ENCODE measurements around the gene RNFT2.
"Not testable (repeated sequence)": the region's sequence is repeated elsewhere in the genome, so short reads cannot be mapped to it uniquely, and the experiment has no call there.

The RNFT2 gene

DNA sequence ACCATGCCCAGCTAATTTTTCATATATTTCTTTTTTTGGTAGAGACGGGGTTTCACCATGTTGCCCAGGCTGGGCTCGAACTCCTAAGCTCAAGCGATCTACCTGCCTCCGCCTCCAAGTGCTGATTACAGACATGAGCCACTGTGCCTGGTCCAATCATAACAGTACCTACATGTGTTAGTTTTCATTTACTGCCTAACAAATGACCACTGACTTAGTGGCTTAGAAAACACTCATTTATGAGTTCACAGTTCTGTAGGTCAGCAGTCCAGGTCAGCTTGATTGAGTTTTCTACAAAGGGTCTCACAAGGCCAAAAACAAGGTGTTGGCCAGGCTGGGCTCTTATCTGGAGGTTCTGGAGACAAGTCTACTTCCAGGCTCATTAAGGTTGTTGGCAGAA lies 60.6 kb downstream of the RNFT2 start:
- no peak for DNase-seq

DNA sequence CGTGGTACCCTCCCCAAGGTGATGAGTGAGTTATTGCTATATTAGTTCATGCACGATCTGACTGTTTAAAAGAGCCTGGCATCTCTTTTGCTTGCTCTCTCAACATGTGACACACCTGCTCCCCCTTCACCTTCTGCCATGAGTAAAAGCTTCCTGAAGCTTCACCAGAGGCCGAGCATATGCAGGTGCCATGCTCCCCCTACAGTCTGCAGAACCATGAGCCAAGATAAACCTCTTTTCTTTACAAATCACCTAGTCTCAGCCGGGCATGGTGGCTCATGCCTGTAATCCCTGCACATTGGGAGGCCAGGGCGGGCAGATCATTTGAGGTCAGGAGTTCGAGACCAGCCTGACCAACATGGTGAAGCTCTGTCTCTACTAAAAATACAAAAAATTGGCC lies 61.8 kb downstream of the RNFT2 start:
- DNase-seq, result no peak

DNA sequence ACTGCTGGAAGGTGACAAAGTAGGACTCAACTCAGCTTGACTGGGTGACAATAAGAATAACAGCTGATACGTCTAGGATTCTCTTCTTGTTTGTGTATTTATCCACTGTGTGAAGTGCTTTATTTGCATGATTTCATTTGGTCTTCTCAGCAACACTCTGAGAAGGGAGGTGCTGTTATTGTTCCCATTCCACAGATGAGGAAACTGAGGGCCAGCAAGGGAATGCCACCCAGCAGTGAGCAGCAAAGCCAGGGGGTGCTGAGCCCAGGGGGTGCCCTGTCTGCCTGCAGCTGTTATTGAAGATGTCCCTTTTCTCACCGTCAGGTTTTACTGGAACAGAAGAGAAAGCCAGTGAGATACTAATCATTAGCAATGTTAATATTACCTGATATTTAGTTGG lies 62.8 kb downstream of the RNFT2 start:
- no peak for DNase-seq

DNA sequence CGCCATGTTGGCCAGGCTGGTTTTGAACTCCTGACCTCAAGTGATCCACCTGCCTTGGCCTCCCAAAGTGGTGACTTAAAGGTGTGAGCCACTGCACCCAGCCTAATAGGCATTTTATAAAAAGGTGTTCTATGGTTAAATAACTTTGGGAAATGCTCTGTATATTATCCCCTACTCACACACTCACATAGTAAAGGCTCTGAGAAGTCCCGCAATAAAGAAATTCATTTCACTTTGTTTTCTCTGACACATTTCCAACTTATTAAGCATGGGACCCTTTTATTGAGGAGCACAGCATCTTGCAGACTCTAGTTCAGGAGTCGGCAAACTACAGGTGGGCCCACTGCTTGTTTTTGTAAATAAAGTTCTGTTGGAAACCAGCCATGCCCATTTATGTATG lies 63.9 kb downstream of the RNFT2 start:
- DNase-seq, result no peak

DNA sequence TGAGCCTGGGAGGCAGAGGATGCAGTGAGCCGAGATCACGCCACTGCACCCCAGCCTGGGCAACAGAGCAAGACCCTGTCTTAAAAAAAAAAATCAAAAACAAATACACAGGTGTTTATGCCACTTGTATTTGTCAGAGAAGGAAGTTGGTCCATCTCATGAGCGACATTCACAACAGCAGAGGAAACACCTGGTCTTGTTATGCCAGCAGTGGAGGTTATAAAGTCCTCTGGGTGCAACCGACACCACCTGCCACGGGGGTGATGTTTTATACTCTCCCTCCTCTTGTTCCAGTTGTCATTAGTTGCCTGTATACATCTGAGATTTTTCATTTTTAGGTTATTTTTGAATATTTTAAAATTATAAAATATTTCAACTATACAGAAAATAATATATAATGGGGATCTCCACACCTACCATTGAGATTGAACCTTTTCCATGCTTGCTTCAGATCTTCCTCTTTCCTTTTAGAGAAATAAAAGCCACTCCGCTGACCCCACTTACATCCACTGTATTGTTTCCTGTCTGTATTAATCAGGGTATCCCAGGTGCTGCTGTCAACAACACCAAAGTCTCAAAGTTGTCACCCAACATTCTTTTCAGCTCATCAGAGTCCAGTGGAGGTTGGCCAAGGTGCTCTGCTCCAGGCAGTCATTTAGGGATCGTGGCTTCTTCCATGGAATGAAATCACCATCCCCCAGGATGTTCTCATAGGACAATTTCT lies 65.1 kb downstream of the RNFT2 start:
- DNase-seq, result no peak

DNA sequence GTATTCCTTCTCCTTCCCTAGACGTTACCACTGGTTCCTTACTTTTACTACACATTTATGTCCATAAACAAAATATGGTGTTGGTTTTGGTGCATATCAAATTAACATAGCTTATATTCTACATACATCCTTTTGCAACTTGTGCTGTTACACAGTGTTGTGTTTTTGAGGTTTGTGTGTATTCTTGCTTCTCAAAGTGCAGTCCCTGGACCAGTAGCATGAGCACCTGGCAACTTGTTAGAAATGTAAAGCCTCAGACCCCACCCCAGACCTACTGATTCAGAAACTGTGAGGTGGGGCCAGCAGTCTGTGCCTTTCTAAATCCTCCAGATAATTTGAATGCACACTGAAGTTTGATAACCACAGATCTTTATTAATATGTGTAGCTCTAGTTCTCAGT lies 65.9 kb downstream of the RNFT2 start:
- no peak for DNase-seq

DNA sequence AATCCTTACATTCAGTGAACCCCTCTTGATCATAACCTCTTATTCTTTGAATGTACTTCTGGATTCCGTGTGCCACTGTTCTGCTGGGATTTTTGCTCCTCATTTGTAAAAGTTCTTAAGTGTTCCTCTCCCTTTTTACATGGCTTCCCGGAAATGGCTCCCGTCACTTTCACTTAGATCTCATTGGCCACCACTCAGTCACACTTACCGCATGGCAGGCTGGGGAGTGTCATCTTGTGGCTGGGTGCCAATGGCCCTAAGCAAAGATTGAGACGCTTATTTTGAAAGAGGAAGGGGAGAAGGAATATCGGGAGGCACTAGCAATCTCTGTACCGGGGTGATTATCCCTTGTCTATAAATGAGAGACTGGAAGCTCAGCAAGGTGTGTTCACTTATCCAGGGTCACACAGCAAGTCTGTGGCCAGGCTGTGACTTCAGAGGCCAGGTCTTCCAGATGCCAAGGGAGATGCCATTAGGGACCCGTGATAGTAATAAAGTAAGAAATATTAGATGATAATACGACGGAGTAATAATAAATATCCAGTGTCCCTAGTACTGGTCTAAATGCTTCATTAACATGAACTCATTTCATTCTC lies 68.8 kb downstream of the RNFT2 start:
- DNase-seq, result no peak

DNA sequence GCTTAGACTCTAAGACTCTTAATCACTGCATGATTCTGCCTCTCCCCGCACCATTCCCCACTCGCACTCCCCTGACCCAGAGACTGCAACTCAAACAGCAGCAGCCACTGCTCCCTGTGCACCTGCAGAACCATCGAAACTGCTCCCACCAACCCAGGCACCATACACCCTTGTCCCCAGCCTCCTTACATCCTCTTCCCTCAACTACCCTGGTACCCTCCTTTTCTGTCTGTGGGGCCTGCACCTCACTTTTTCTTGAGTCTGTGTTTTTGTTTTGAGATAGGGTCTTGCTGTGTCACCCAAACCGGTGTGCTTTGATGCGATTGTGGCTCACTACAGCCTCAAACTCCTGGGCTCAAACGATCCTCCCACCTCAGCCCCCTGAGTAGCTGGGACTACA lies 69.4 kb downstream of the RNFT2 start:
- DNase-seq, result no peak

DNA sequence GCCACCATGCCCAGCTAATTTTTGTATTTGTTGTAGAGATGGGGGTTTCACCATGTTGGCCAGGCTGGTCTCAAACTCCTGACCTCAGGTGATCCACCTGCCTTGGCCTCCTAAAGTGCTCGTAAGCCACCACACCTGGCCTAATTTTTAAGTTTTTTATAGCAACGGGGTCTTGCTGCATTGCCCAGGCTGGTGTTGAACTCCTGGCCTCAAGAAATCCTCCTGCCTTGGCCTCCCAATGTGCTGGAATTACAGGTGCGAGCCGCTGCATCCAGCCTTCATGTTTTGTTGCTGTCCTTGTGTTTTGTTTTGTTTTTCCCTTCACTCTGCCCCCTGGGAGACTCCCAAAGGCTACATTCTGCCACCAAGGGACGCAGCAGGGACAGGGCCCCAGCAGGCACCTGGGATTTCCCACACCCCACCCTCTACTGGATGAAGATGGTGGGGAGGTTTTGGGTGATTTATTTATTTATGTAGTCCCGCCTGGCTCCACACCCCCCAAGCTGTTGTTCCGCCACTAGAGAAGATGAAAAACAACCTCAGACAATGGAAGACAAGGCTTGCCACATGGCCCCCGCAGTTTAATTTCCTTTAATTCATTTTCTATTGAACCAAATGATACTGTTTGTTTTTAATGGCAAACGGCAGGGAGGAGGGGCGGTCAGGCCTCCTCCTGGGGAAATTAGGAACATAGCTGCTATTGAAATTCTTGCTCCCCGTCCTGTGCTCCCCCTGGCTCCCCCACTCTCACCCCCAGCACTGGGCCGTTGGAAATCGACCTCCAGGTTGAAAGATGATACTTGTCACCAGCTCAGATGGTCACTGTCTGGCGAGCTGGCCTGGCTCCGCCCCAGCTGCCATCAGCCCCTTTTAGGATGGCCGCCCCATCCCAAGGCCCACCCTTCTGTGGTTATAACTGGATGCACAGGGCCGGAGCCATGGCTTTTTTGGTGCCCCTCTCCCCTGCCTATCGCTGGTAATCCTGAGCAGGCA lies 70.3 kb downstream of the RNFT2 start:
- DNase-seq, result no peak

DNA sequence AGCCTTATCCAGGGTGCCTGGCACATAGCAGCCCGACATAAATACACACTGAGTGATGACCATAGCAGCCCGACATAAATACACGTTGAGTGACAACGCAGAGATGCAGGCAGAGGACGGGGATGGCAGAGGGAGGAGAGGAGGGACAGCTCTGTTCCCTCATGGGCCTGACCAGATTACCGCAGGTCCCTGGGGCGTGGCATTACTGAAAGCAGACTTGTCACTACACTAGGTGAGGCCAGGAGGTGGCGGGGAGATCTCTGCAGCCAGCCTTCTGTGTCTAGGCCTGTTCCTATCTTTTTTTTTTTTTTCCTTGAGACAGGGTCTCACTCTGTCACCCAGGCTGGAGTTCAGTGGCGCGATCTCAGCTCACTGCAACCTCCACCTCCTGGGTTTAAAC lies 74.1 kb downstream of the RNFT2 start:
- no peak for DNase-seq

DNA sequence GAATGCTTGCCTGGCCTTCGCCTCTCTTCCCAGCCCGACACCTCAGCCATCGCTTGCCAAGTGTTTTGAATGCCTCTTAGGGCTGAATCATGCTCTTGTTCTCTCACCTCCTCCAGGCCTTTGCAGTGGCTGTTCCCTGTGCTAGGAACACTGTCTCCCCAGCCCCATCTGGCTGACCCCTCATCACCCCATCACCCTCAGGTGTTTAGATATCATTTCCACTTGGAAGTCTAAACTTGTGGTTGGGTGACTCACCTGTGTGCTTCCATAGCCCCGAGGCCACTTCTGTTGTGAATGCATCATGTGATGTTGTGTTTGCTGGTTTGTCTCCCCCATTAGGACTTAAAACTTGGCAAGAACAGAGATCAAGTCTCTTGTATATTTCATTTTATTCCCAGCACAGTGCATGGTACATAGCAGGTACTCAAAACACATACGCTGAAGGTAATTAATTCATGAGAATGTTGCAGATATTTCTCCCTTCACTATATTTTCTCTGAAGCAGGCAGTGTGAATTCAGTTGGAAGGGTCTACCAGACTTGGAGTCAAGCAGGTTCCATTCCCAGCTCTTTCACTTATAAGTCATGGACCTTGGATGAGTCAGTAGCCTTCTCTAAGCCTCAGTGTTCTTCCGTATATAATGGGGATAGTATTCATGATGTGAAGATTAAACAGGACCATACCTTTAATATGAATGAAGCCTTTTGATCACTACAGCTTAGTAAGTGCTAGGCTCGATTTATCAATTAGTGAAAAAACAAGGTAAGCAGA lies 75.3 kb downstream of the RNFT2 start:
- DNase-seq, result no peak

DNA sequence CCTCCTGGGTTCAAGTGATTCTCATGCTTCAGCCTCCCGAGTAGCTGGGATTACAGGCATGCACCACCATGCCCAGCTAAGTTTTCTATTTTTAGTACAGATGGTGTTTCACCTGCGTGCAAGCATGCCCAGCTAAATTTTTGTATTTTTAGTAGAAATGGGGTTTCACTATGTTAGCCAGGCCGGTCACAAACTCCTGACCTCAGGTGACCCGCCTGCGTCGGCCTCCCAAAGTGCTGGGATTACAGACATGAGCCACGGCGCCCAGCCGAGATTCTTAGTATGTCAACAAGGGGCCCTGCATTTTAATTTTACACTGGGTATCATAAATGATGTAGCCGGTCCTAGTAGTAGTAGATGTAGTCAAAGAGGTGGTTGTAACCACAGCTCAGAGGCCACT lies 76.7 kb downstream of the RNFT2 start:
- not testable (repeated sequence) for DNase-seq

DNA sequence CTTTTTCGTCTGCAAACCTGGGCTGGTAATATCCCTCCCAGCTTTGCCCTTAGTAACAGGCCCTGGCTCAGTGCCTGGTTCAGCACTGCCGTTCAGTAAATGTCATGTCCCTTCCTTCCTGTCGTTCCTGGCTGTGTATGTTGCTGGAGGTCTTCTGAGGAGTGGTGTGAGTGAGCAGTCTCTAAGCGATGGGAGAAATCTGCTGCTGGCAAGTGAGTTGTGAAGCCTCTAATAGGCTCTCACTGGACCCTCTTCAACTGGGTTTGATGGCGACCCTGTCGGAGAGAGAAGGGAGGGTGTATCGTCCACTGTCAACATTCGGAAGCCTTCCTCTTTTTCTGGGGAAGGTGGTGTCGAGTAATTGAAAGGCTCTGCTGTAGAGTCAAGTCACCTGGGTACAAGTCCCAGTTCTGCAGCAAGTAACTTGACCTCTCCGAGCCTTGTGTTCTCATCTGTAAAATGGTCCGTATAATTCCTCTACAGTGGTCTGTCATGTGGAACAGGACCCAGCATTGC lies 80.3 kb downstream of the RNFT2 start:
- DNase-seq, result peak; percentile 24

DNA sequence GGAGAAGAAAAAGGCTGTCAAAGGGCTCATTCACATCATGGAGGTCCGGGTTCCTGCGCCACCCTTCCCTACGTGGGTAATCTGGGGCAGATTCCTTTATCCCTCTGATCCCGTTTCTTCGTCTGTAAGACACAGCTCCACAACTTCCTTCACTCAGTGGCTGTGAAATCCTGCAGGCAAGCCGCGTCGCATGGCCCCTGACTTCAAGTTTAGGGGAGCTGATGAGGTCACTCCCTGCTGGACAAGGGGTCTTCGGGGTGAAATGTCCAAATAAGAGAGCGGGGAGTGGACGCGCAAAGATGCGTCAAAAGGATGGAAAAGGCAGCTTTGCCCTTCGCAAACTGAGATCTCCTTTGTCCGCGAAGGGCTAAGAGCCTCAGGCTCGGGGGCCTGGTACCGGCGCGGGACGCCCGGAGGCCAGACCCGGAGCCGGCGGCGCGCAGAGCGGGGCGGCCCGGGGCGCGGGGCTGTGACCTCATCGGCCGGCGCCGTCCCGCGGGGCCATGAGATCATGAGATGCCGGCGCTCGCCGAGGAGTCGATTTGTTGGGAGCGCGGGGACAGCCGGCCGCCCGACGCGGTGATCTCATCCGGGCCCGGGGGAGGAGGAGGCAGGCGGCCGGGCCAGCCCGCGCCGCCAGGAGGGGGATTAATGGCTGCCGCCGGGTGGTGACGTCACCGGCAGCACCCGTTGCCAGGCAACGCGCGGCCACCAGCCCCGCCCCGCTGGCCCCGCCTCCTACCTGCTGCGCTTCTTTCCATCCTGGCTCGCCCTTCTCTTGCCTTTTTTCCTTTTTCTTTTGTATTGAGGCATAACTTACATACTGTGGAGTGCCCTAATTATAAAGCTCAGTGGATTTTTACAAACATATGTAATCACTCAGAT lies 81.1 kb downstream of the RNFT2 start:
- DNase-seq, result peak; percentile 91

DNA sequence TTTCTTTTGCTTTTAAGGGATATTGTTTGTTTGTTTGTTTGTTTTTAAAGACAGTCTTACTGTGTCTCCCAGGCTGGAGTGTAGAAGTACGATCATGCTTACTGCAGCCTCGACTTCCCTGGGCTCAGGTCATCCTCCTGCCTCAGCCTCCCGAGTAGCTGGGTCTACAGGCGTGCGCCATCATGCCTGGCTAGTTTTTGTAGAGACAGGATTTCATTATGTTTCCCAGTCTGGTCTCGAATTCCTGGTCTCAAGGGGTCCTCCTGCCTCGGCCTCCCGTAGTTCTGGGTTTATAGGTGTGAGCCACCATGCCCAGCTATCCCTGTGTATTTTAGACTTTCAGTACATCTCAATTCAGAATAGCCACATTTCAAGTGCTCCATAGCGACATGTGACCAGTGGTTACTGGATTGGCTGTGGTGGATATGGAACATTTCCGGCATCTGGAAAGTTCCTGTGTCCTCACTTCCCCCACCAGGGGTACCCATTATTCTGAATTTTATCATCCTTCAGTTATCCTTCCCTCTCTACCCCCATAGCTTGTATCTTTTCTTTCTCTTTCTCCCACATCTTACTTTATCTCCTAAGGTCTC lies 82.0 kb downstream of the RNFT2 start:
- DNase-seq, result no peak

DNA sequence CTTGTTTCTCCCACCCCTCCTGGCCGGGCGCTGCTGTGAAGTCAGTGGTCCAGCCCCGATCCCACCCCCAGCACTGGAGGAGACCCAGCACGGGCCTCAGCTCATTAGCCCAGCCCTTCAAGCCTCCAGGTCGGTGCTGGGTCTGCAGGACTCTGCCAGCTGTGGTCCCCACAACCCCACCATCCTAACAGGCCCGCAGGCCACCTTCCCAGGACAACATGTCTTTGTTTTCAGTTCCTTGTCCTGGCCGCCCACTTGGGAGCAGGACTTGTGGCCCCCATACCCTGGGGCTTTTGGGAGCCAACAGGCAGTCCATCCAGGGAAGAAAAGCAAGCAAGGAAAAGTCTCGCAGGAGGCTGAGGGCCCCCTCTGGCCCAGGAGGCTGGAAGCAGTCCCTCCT lies 83.2 kb downstream of the RNFT2 start:
- DNase-seq, result no peak

DNA sequence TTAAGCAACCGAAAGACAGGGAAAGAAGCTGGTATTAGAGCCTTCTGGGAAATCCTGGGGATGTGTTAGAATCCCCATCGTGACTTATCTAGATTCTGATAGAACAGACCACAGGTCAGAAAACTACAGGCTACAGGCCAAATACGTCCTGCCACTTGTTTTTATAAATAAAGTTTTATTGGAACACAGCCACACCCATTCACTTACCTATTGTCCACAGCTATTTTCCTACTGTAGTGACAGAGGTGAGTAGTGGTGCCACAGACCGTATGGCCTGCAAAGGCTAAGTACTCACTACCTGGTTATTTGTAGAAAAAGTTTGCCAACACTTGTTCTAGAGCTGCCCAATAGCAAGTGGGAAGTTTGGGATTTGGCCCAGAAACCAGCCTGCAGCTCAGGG lies 89.3 kb downstream of the RNFT2 start:
- no peak for DNase-seq

DNA sequence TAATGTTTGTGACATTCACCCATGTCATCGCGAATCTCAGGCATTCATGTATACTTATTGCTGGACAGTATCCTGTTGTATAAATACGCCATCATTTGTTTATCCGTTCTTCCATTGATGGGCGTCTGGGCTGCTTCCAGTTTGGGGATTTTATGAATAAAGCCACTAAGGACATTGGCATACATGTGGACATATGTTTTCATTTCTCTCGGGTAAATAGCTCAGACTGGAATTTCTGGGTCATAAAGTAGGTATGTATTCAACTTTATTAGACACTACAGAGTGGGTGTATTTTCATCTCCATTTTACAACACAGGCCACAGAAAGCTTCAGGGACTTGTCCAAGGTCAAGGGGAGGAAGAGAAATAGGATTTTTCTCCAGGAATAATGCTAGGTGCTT lies 94.2 kb downstream of the RNFT2 start:
- no peak for DNase-seq

DNA sequence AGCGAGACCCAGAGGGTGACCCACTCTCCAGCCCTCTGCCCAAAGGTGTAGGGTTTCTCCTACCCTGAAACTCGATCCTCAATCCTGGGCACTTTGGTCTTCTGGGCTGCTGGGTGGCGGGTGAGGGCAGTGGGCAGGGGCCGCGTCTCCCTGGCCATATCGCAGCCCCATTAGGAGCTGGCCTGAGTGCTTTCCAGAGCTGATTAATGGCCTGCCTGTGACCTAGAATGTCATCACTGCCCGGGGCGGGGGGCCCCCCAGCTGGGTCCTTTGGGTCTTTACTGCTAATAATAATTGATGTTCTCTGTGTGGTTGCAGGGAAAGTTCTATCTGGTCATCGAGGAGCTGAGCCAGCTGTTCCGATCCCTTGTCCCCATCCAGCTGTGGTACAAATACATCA lies 95.4 kb downstream of the RNFT2 start:
- no peak for DNase-seq

DNA sequence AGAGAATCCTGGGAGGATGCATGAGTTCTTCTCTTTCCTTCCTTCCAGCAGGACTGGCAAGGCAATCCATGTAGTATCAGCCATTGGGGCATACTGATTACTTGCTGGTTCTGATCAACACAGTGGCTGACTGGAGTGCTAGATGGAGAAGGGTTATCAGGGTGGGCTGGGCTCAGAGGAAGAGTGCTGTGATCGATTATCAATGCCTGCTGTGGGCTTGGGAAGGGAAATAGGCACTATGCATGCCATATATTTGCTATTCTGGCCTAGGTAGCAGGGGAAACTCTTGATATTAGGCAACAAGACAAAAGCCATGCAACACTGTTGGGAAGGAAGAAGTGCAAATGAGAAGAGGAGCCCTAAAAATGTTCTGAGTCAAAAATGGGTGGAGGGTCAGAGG lies 97.4 kb downstream of the RNFT2 start:
- DNase-seq, result no peak

DNA sequence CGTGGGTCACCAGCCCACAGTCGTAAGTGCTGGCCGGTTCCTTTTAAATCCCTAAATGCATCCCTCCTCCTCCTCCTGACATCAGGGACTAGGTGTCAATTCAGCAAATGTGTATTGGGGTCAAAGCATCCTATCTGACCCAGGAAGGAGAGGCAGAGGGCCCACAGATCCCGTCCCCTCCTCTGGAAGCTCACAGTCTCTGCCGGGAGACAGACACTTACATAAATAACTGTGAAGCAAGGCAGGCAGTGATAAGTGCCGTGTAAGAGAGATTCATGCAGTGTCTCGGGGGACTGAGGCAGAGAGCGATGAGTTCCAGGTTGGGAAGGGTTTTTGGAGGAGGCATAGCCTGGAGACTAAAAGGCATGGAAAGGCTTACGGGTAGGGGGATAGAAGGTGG lies 99.0 kb downstream of the RNFT2 start:
- no peak for DNase-seq
